HEK293 (cell line): ENCODE measurements around the gene COQ8A.

Experiments
- CTCF ChIA-PET: fragments of 350-600 bp; formaldehyde crosslinking; extraction: SDS; loops from one replicate; lab custom pipeline; 2021; ENCODE audit warnings: antibody characterized with exemption; lab: Yijun Ruan, JAX
- POLR2A ChIA-PET: fragments of 300-600 bp; formaldehyde crosslinking; extraction: SDS; loops from one replicate; lab custom pipeline; 2020; ENCODE audit warnings: antibody characterized with exemption, inconsistent platforms; lab: Yijun Ruan, JAX
- H3K27ac ChIP-seq: fragments of 200-500 bp; sonication (Bioruptor generic); 2 replicates; pipeline ENCODE4 v1.5.1; 2014; ENCODE audit warnings: low read depth, low read length, control low read depth, inconsistent platforms; ENCODE audit errors: extremely low read depth
- H3K36me3 ChIP-seq, 2 experiments: fragments of 200-500 bp in 1 of 2; sonication (Bioruptor generic) in 1 of 2; 1 replicate in 1 of 2; 2 replicates in 1 of 2; pipeline ENCODE4 v1.5.1; 2014 to 2017; ENCODE audit warnings: inconsistent platforms in 2 of 2, low read length in 2 of 2; ENCODE audit not compliant: control insufficient read depth in 2 of 2, insufficient read depth in 1 of 2
- H3K4me1 ChIP-seq: fragments of 200-500 bp; sonication (Bioruptor generic); 2 replicates; pipeline ENCODE4 v1.5.1; 2014; ENCODE audit warnings: mild to moderate bottlenecking, low read length, inconsistent platforms; ENCODE audit not compliant: control insufficient read depth, insufficient read depth
- H3K4me3 ChIP-seq: 2 replicates; pipeline ENCODE4 v1.5.1; 2011; ENCODE audit warnings: low read depth, mild to moderate bottlenecking, control low read depth, low read length, moderate library complexity
- H3K9me3 ChIP-seq: fragments of 200-500 bp; sonication (Bioruptor generic); 2 replicates; pipeline ENCODE4 v1.5.1; 2014; ENCODE audit warnings: low read depth, low read length, inconsistent platforms; ENCODE audit not compliant: control insufficient read depth, insufficient read depth
- CTCF ChIP-seq: fragments of 450-650 bp; formaldehyde crosslinking; IDR thresholded peaks from 2 replicates; pipeline ENCODE4 v1.5.1; 2016; ENCODE audit warnings: missing biosample characterization, missing genetic modification characterization
- GLIS2 ChIP-seq: fragments of 450-650 bp; formaldehyde crosslinking; IDR thresholded peaks from 2 replicates; pipeline ENCODE4 v1.5.1; 2016; ENCODE audit warnings: missing biosample characterization, missing genetic modification characterization
- YY1 ChIP-seq: fragments of 450-650 bp; formaldehyde crosslinking; IDR thresholded peaks from 2 replicates; pipeline ENCODE4 v1.5.1; 2018; ENCODE audit warnings: missing biosample characterization, missing genetic modification characterization
- ZBTB10 ChIP-seq: fragments of 450-650 bp; formaldehyde crosslinking; IDR thresholded peaks from 2 replicates; pipeline ENCODE4 v1.5.1; 2016; ENCODE audit warnings: missing biosample characterization, missing genetic modification characterization
- ZBTB11 ChIP-seq: fragments of 450-650 bp; formaldehyde crosslinking; conservative IDR thresholded peaks from 2 replicates; pipeline ENCODE4 v1.5.1; 2016; ENCODE audit warnings: low read depth, missing biosample characterization, missing genetic modification characterization
- ZBTB17 ChIP-seq: fragments of 450-650 bp; formaldehyde crosslinking; IDR thresholded peaks from 2 replicates; pipeline ENCODE4 v1.5.1; 2016; ENCODE audit warnings: missing biosample characterization, missing genetic modification characterization
- ZBTB49 ChIP-seq: fragments of 450-650 bp; formaldehyde crosslinking; IDR thresholded peaks from 2 replicates; pipeline ENCODE4 v1.5.1; 2016; ENCODE audit warnings: missing biosample characterization, missing genetic modification characterization, low read depth
- ZFHX2 ChIP-seq: fragments of 450-650 bp; formaldehyde crosslinking; conservative IDR thresholded peaks from 2 replicates; pipeline ENCODE4 v1.5.1; 2016; ENCODE audit warnings: missing biosample characterization, missing genetic modification characterization
- ZNF184 ChIP-seq: fragments of 450-650 bp; IDR thresholded peaks from 2 replicates; pipeline ENCODE4 v1.5.1; 2018; ENCODE audit warnings: missing biosample characterization, mild to moderate bottlenecking, missing genetic modification characterization
- ZNF214 ChIP-seq: fragments of 450-650 bp; formaldehyde crosslinking; IDR thresholded peaks from 2 replicates; pipeline ENCODE4 v1.5.1; 2017; ENCODE audit warnings: missing biosample characterization, mild to moderate bottlenecking, missing genetic modification characterization, borderline replicate concordance
- ZNF394 ChIP-seq: fragments of 450-650 bp; formaldehyde crosslinking; IDR thresholded peaks from 2 replicates; pipeline ENCODE4 v1.5.1; 2016; ENCODE audit warnings: missing biosample characterization, missing genetic modification characterization, mild to moderate bottlenecking, moderate library complexity, borderline replicate concordance
- ZNF423 ChIP-seq: fragments of 450-650 bp; formaldehyde crosslinking; IDR thresholded peaks from 2 replicates; pipeline ENCODE4 v1.5.1; 2016; ENCODE audit warnings: missing biosample characterization, missing genetic modification characterization
- ZNF544 ChIP-seq: fragments of 450-650 bp; formaldehyde crosslinking; IDR thresholded peaks from 2 replicates; pipeline ENCODE4 v1.5.0; 2017; ENCODE audit warnings: missing biosample characterization, missing genetic modification characterization
- ZNF621 ChIP-seq: fragments of 450-650 bp; formaldehyde crosslinking; IDR thresholded peaks from 2 replicates; pipeline ENCODE4 v1.5.1; 2017; ENCODE audit warnings: missing biosample characterization, missing genetic modification characterization
- ZNF645 ChIP-seq: fragments of 450-650 bp; formaldehyde crosslinking; IDR thresholded peaks from 2 replicates; pipeline ENCODE4; 2016; ENCODE audit warnings: missing biosample characterization, missing genetic modification characterization
- ZNF677 ChIP-seq: fragments of 450-650 bp; IDR thresholded peaks from 2 replicates; pipeline ENCODE4 v1.5.0; 2018; ENCODE audit warnings: missing biosample characterization, mild to moderate bottlenecking, missing genetic modification characterization, moderate library complexity
- ZNF776 ChIP-seq: fragments of 450-650 bp; formaldehyde crosslinking; IDR thresholded peaks from 2 replicates; pipeline ENCODE4 v1.5.0; 2017; ENCODE audit warnings: missing biosample characterization, missing genetic modification characterization, borderline replicate concordance
- ZNF777 ChIP-seq: fragments of 450-650 bp; formaldehyde crosslinking; IDR thresholded peaks from 2 replicates; pipeline ENCODE4 v1.5.1; 2017; ENCODE audit warnings: missing biosample characterization, missing genetic modification characterization, borderline replicate concordance
- ZNF830 ChIP-seq: fragments of 450-650 bp; IDR thresholded peaks from 2 replicates; pipeline ENCODE4 v1.5.0; 2018; ENCODE audit warnings: missing biosample characterization, missing genetic modification characterization, low read depth, mild to moderate bottlenecking, moderate library complexity

Gene COQ8A

GRCh38 chr1:226940029-226940805 lies at the start of gene COQ8A (continued):
- TF ChIP-seq ZNF777 = no peak

GRCh38 chr1:226890331-226891108 lies 49.6 kb upstream of the COQ8A start:
- Histone ChIP-seq H3K36me3 (peaks cover 15 to 97% of the 10 kb centered on the region in 2 experiments; a peak in 2 of 3 replicates), H3K27ac (no peak overlapping the region), H3K9me3 (no peaks in the 10 kb centered on the region), H3K4me1 (no peaks in the 10 kb centered on the region), H3K4me3 (no peak overlapping the region)
- ChIA-PET POLR2A (interaction anchor here (0.6 kb wide), 1 partner anchor 444 kb away, joined by 6 read pairs; no protein-coding TSS in a partner anchor), CTCF (interaction anchor here (1.1 kb wide), 1 partner anchor 264 kb away, joined by 3 read pairs; no protein-coding TSS in a partner anchor)
- no peak for TF ChIP-seq ZNF423 (tag by site-specific recombination)
- no peak for TF ChIP-seq ZNF184 (tag by site-specific recombination)
- TF ChIP-seq ZNF394 (tag by site-specific recombination) = no peak
- TF ChIP-seq ZNF544 = no peak
- no peak for TF ChIP-seq ZNF621 (tag by site-specific recombination)
- TF ChIP-seq YY1 (tag by site-specific recombination) = no peak

GRCh38 chr1:226891346-226891745 lies 48.7 kb upstream of the COQ8A start:
- Histone ChIP-seq H3K36me3 (peaks cover 10 to 98% of the 10 kb centered on the region in 2 experiments; a peak in 2 of 3 replicates), H3K4me1 (no peaks in the 10 kb centered on the region), H3K9me3 (no peaks in the 10 kb centered on the region), H3K27ac (no peak overlapping the region), H3K4me3 (no peak overlapping the region)
- ChIA-PET CTCF (no interaction called here), POLR2A (interaction anchor here (0.6 kb wide), 1 partner anchor 443 kb away, joined by 6 read pairs; no protein-coding TSS in a partner anchor)
- TF ChIP-seq ZFHX2 (tag by site-specific recombination) (no peak), CTCF (tag by site-specific recombination) (no peak), GLIS2 (tag by site-specific recombination) (no peak), ZBTB11 (tag by site-specific recombination) (no peak), ZNF677 (no peak), ZNF214 (no peak), ZBTB10 (tag by site-specific recombination) (no peak), ZBTB17 (tag by site-specific recombination) (no peak), ZNF645 (tag by site-specific recombination) (no peak), ZNF776 (no peak), ZBTB49 (tag by site-specific recombination) (no peak), ZNF830 (tag by site-specific recombination) (no peak)
